Mesodermal cell (in vitro differentiated cells): ENCODE measurements around the gene OXNAD1.

Experiments used
- H3K27ac ChIP-seq: 2 replicates; pipeline ENCODE4 v1.7.0; 2013; ENCODE audit warnings: mild to moderate bottlenecking, low read depth, low read length, moderate library complexity; ENCODE audit not compliant: severe bottlenecking
- H3K36me3 ChIP-seq: 2 replicates; pipeline ENCODE4 v1.7.1; 2013; ENCODE audit warnings: mild to moderate bottlenecking, low read length, moderate library complexity; ENCODE audit not compliant: control insufficient read depth, insufficient read depth
- H3K4me1 ChIP-seq: one replicate; pipeline ENCODE4 v1.7.1; 2013; ENCODE audit warnings: mild to moderate bottlenecking, low read length; ENCODE audit not compliant: insufficient read depth, control insufficient read depth, poor library complexity, severe bottlenecking
- H3K4me3 ChIP-seq: 2 replicates; pipeline ENCODE4 v1.7.0; 2013; ENCODE audit warnings: low read length, control low read depth, mild to moderate bottlenecking; ENCODE audit not compliant: insufficient read depth, poor library complexity, severe bottlenecking; ENCODE audit errors: extremely low read depth
- H3K9me3 ChIP-seq: 2 replicates; pipeline ENCODE4 v1.7.1; 2013; ENCODE audit warnings: mild to moderate bottlenecking, low read length, moderate library complexity; ENCODE audit not compliant: control insufficient read depth
- WGBS, 2 experiments: methylation state at CpG; one replicate each; pipeline ENCODE4 v1.1.5; 2013; ENCODE audit warnings: missing lambda C conversion rate in 2 of 2; ENCODE audit not compliant: insufficient coverage in 2 of 2; 5-methylcytosine and 5-hydroxymethylcytosine counted together

OXNAD1 gene

DNA sequence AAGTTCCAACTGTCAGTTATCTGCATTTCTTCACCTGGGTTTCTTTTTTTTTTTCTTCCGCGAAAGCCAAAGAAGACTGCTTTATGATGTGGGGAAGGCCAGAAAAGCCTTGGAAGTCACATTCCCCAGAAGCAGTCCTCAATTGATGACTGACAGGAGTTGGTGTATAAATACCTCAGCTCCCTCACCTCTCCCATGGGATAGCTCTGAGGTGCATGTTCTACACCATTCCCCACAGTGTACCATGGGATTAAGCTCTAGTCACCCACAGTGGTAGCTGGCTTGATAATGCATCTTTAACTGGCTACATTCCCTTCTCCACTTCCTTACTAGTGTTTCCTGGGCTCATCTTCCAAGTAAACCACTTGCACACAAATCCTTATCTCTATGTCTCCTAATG lies 30.7 kb upstream of the OXNAD1 start:
- no CpG with 5 or more reads among the region's 2 CpGs for WGBS, 2 experiments
- no peak overlapping the region for H3K4me3 ChIP-seq
- H3K4me1 ChIP-seq = no peaks in the 10 kb centered on the region
- H3K27ac ChIP-seq = no peak overlapping the region
- H3K9me3 ChIP-seq = no peaks in the 10 kb centered on the region
- no peaks in the 10 kb centered on the region for H3K36me3 ChIP-seq

DNA sequence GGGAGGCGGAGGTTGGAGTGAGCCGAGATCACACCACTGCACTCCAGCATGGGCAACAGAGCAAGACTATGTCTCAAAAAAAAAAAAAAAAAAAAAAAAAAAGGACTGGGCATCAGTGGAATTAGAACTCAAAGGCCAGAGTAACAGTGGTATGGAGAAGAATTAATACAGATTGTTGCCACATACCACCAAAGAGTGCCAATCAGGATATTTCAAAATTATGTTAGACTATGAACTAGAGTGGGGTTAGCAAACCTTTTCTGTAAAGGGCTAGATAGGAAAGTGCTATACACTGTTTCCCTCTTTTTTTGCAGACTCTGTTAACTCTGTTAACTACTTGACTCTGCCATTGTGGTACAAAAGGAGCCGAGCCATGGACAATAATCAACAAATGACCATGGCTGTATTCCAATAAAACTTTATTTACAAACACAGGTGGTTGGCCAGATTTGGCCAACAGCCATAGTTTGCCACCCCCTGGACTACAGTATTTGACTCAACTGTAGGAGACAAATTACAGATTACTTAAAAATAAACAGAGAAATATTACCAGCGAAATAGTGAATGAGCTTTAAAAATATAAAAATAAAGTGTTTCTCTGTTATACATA lies 28.9 kb upstream of the OXNAD1 start:
- Histone ChIP-seq H3K4me3 (no peak overlapping the region), H3K9me3 (no peaks in the 10 kb centered on the region), H3K27ac (no peak overlapping the region), H3K36me3 (no peaks in the 10 kb centered on the region), H3K4me1 (no peaks in the 10 kb centered on the region)
- 87 to 88% methylated on average over 1 of the region's 4 CpGs for WGBS, 2 experiments

DNA sequence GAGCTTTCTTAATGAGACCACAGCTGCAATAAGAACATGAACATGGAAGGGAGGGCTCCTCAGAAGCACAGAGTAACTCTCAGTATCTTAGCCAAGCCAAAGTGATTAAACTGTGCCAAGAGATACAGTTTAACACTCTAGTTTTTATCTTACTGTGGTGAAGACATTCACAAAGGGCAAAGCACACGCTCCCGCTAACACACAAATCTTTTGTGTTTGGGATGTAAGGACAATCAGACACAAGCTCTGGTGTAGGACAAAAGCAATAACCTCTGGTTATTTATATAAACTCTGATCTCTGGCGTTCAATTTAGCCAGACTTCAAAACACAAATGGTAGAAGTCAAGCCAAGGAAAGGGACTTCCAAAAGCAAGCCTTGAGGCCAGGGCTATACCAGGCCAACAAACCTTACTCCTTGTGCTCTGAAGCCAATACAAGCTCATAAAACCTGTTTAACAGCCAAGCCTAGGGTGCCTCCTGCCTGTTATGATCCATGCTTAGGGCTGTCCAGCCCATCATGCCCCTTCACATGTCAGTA lies 28.1 kb upstream of the OXNAD1 start:
- no peaks in the 10 kb centered on the region for H3K9me3 ChIP-seq
- H3K36me3 ChIP-seq = no peaks in the 10 kb centered on the region
- H3K27ac ChIP-seq = no peak overlapping the region
- no peak overlapping the region for H3K4me3 ChIP-seq
- no peaks in the 10 kb centered on the region for H3K4me1 ChIP-seq
- 94 to 100% methylated on average over 1 to 3 of the region's 3 CpGs for WGBS, 2 experiments

DNA sequence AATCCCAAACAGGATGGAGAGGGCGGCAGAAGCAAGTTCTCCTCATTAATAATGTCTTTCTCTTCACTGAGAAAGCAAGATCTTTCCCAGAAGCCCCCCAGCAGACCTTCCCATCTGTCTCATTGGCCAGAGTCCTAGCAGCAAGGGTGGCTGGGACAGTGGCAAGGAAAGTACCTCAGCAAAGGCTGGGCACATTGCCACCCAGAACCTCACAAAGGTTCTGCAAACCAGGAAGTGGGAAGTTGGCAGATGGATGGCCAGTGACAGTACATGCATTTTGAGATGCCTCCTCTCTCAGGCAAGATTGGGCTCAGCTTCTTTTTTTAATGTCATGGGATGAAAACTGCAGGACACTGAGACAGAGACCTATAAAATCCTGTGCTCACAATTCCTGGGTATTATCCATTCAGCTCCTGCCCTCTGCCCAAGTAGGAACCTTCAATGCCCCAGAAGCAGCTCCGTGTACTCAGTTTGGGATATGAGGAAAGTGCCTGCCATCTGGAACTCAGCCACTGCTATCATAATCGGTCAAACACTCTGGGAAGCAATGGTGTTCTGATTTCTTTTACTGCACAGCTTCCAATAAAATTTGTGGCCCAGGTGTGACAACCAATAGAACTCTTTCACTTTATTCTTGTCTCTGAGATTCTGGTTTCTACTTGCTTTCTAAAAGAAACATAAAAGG lies 25.8 kb upstream of the OXNAD1 start:
- 79 to 93% methylated on average over 2 to 3 of the region's 3 CpGs for WGBS, 2 experiments
- Histone ChIP-seq H3K27ac (no peak overlapping the region), H3K36me3 (no peaks in the 10 kb centered on the region), H3K4me3 (no peak overlapping the region), H3K9me3 (no peaks in the 10 kb centered on the region), H3K4me1 (peaks cover 11% of the 10 kb centered on the region)

DNA sequence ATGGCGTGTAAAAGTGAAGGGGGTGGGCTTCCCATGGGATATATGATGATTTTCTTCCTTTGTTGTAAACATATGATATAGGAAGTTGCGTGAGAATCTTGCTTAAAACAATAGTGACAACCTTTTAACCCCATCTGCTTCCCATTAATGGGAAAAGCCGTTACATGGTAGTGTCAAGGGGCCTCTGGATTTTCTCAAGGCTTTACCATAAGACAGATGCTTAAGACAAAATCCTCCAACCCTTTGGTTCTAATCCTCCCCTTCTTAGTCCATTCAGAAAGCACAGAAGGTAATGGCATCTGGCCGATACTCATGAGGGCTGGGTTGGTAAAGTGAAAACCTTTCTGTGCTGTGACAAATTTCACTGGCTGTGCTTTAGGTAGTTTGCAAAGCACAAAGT lies 25.2 kb upstream of the OXNAD1 start:
- 100% methylated on average over 1 of the region's 4 CpGs; no CpG with 5 or more reads in 1 of the 2 experiments for WGBS, 2 experiments
- peaks cover 16% of the 10 kb centered on the region for H3K4me1 ChIP-seq
- H3K4me3 ChIP-seq = no peak overlapping the region
- H3K36me3 ChIP-seq = no peaks in the 10 kb centered on the region
- no peaks in the 10 kb centered on the region for H3K9me3 ChIP-seq
- no peak overlapping the region for H3K27ac ChIP-seq

DNA sequence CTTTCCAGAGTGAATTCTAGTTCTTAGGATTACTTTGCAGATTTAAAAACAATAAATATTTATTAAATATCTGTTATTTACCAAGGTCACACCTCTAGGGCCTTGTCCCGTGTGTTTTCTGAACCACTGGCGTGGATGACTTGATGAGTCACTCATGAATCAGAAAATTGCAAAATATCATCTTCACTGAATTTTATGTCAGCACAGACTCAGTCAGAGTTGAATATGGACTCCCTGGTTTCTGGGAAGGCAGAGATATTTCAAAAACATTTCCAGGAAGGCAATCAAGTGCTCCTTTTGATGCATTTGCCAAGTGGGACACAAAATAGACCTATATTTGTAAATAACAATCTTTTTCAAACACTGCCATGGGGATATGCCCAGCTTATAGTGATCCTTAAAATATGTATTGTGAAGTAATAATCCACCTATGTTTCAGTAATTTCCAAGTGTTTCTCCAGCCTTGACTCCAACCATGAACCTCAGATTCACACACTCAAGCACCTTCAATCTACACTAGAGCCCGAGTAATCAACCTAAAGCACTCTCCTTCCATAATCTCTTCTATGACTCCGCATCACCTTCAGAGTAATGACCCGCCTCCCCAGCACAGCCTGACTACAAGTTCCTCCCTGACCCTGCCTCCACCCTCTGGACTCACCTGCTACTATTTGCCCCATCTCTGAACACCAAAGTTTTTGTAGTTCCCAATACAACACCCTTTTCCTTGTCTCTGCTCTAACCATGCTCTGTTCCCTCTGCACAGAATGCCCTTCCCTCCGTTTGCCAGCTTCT lies 24.6 kb upstream of the OXNAD1 start:
- no peak overlapping the region for H3K27ac ChIP-seq
- whole genome bisulfite sequencing, 2 experiments = 92 to 94% methylated on average over 6 of the region's 6 CpGs

DNA sequence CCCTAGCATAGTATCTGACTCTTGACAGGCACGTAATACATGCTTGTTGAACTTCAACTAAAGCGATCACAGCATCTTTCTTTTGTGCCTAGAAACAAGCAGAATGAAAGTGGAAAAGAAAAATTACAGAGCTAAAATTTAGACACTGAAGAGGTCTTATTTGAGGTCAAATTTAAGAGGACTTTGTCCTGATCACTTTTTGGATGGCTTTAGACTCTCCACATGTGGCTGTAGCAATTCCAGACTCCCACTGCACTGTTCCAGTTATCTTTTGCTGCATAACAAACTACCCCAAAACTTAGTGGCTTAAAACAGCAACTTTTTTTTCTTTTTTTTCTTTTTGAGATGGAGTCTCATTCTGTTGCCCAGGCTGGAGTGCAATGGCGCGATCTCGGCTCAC lies 23.8 kb upstream of the OXNAD1 start:
- Histone ChIP-seq H3K4me3 (no peak overlapping the region), H3K4me1 (peaks cover 16% of the 10 kb centered on the region), H3K36me3 (no peaks in the 10 kb centered on the region), H3K9me3 (no peaks in the 10 kb centered on the region), H3K27ac (no peak overlapping the region)
- WGBS, 2 experiments = 95 to 100% methylated on average over 2 to 5 of the region's 5 CpGs

More for the DNA sequence above, 24.6 kb upstream of the OXNAD1 start:
- H3K36me3 ChIP-seq = no peaks in the 10 kb centered on the region
- no peak overlapping the region for H3K4me3 ChIP-seq
- H3K4me1 ChIP-seq = peaks cover 16% of the 10 kb centered on the region
- no peaks in the 10 kb centered on the region for H3K9me3 ChIP-seq

DNA sequence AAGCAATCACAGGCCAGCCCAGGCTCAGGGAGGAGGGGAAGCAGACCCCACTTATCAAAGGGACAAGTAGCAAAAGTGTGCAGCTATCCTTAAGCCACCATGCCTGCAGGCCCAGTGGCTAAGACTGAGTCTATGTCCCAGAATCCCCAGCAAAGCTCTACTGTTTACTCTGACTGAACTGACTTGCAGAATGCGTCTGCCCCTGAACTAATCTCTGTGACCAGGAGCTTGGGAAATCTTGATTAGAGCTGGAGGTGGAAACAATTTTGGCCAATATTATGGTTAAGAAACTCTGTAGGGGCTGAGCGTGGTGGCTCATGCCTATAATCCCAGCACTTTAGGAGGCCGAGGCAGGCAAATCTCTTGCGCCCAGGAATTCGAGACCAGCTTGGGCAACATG lies 22.8 kb upstream of the OXNAD1 start:
- H3K36me3 ChIP-seq = no peaks in the 10 kb centered on the region

DNA sequence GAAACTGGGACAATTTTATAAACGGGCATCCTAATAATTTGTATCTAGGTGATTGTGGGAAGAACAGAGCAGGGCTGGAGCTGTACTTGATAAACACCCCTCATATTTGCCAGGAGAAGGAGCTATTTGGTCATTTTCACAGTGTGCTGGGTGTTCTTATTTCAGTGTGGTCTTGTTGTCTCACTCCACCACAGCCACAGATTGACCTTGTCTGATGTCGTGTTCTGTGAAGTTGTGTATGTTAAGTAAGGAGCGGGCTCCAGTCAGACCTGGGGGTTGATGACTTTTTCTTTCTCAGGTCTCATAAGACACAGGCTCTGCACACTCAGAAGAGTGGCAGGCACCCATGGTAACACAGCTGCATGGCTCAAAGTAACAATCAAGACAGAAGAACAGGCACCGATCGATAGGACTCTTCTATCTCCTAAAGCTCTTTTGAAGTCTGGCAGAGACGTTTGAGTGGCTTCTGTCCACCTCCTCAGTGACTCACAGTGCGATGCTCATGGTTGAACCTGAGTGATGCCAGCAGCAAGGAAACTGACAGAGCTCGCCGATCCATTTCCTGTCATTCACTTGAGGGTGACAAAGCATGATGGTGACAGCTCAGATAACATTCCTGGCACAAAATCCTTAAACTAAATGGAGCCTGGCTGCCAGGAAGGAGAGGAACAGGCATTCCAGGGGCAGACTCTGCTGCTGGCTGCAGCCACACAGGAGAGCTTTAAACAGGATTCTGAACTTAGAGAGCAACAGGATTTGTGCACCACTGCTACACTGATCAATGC lies 21.1 kb upstream of the OXNAD1 start:
- H3K4me3 ChIP-seq = no peak overlapping the region
- 67 to 80% methylated on average over 4 to 5 of the region's 9 CpGs for WGBS, 2 experiments
- no peaks in the 10 kb centered on the region for H3K36me3 ChIP-seq
- peak overlapping the region; percentile 72 for H3K27ac ChIP-seq
- peaks cover 16% of the 10 kb centered on the region for H3K4me1 ChIP-seq
- H3K9me3 ChIP-seq = no peaks in the 10 kb centered on the region

More for the DNA sequence above, 22.8 kb upstream of the OXNAD1 start:
- WGBS, 2 experiments = 90% methylated on average over 2 of the region's 5 CpGs; no CpG with 5 or more reads in 1 of the 2 experiments
- H3K4me3 ChIP-seq = no peak overlapping the region
- peaks cover 16% of the 10 kb centered on the region for H3K4me1 ChIP-seq
- H3K9me3 ChIP-seq = no peaks in the 10 kb centered on the region
- H3K27ac ChIP-seq = no peak overlapping the region

DNA sequence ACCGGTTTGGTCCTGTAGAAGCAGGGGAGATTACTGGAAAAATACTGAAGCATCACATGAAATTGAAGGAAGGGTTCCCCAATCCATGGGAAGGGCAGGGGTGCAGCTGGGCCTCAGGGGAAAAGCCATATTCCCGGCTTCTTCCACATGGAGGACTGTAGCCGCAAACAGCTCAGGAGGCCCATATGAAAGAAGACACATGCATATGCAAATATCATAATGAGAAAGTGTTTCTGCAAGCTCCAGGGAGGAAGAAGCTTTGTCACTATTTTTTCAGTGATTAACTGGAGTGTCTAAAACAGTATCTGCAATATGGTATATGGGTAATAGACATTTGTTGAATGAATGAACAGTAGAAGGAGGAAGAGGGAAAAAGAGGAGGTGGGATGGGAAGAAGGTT lies 19.4 kb upstream of the OXNAD1 start:
- H3K27ac ChIP-seq = no peak overlapping the region
- H3K9me3 ChIP-seq = no peaks in the 10 kb centered on the region
- H3K4me1 ChIP-seq = peaks cover 16% of the 10 kb centered on the region
- 91 to 100% methylated on average over 1 of the region's 3 CpGs for WGBS, 2 experiments
- H3K4me3 ChIP-seq = no peak overlapping the region
- no peaks in the 10 kb centered on the region for H3K36me3 ChIP-seq
